Stimulated activated CD4-positive, alpha-beta T cell treated with anti-CD3 and anti-CD28 coated beads, Interleukin-12 subunit alpha, Interleukin-12 subunit beta, amount 100 ng/mL, for 48 hours (primary cell): ENCODE measurements around the gene DNAH7.
"Not testable (repeated sequence)": the region's sequence is repeated elsewhere in the genome, so short reads cannot be mapped to it uniquely, and the experiment has no call there.

ENCODE experiments used
- DNase-seq, 3 donors: peaks; one replicate each; pipeline ENCODE4 v3.0.0-alpha.2; 2020; ENCODE audit warnings: low read depth in 2 of 3, low spot score in 1 of 3

Gene DNAH7

DNA sequence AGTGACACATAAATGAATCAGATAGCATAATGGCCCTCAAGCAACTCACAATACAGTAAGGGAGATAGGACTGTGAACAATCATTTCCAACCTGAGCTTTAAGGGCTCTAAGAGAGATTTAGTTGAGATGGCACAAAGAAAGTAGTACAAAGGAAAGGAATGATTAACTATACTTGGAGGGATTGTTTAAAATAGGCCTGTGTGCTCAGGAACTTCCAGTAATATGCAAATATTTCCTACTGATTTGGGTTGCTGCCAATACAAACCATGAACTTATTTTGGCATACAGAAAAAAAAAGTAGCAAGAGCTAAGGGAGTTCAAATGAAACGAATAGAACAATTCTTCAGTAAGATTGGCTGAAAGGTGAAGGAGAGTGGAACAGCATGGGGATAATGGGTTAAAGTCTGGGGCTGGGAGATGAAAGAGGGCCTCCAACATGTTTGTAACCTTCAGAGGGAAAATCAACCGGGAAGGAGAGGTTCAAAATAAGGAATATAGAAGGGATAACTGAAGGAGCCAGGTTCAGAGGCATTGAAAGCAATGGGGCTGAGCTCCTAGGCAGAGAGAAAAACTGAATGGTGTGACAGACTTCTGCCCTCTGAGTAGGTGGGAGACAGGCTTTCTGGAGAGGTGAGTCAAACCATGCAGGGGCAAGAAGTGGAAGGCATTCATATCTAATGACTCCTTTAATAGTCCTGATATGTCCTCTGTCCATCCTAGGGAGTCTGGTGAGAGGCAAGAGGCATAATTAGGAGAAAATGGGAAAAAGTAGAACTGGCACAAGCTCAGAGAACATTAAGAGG, 83.5 kb downstream of the DNAH7 start:
- DNase-seq = no peak

DNA sequence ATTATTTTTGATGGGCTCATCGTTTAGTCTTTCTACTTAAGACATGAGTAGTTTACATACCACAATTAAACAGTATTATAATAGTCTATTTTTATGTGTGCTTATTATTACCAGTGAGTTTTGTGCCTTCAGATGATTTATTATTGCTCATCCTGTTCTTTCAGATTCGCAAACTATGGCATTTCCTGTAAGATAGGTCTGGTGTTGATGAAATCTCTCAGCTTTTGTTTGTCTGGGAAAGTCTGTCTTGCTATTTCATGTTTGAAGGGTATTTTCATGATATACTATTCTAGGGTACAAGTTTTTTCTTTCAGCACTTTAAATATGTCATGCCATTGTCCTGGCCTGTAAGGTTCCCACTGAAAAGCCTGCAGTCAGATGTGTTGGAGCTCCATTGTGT, 101.3 kb downstream of the DNAH7 start:
- no peak for DNase-seq

DNA sequence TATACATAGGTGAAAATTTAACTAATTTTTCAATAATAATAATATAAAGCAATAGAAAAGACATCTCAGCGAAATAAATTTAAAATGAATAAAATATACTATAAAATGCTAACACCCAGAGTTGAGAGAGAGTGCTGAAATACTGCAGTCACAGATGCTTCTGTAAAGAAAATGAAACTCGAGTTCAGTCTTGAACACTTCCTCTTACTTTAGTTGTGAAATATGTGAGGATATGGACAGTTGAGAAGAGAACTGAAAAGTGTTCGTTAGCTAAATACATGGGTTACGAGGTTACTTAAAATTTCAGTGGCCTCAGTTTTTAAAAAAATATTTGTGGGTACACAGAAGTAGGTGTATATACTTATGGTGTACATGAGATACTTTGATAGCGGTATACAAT, 106.8 kb downstream of the DNAH7 start:
- DNase-seq = no peak

DNA sequence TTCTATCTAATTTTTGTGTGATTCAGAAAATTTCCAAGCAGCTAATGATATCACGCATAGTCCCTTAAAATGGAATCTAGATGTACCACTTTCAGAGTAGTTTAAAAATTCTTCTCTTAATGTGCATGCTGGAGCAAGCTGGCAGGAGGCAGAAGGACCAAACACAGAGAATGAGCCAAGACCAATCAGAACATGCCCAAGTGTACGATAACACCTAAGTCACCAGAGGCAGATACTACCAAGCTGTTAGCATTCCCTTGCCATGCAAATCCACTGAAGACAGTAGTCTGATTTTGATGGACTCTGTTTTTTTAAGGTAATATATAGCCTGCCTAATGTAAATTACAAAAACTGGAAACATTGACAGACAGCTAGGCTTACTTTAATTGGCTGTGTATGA, 109.3 kb downstream of the DNAH7 start:
- no peak for DNase-seq

DNA sequence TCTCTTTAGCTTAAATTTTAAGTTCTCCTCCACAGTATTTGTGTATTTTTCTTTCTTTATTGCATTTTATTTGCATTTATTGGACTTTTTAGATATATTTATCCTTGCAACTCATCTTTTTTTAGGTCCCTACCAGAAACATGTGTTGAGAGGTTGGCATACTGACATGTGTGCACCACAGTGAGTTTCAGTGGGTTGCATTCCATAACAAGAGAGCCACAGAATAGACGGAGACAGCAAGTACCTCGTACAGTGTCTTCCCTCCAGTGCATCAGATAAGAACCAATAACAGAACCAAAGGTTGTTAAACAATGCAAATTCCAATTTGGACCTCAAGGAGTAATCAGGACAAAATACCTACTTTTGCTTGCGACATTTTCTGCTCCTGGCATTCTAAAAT, 111.9 kb downstream of the DNAH7 start:
- no peak for DNase-seq

DNA sequence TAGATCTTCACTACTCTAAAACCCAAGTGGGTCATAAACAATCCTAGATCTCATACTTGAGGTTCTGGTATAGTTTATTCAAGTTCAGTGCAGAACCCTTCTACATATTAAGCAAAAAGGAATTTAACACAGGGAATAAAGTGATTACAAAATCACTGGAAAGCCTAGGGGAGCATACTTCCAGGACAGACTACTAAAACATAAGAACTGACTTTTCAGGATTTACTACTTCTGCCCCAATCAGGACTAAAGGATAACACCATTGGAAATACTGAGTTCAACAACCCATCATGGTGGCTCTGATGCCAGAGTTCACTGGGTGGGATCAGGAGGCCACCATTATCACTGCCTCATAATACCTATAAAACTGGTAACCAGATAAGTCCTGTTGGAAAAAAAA, 123.6 kb downstream of the DNAH7 start:
- DNase-seq = no peak

DNA sequence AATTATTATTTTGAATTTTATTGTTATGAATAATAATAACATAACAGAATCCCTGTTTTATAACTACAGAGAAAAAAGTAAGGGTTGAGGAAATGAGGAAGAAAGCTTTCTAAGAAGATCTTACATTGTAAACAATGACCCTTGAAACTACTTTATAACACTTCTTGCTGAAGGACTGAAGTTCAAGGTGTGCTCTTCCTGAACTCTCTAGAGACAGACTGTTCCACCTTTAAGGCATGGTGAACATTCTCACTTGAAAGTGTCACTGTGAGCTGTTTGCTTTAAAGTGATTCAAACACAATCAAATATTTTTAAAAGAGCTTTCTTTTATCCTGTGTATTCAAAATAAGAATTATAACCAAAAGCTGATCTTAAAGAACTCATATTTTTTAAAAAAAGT, 131.5 kb downstream of the DNAH7 start:
- DNase-seq = no peak

DNA sequence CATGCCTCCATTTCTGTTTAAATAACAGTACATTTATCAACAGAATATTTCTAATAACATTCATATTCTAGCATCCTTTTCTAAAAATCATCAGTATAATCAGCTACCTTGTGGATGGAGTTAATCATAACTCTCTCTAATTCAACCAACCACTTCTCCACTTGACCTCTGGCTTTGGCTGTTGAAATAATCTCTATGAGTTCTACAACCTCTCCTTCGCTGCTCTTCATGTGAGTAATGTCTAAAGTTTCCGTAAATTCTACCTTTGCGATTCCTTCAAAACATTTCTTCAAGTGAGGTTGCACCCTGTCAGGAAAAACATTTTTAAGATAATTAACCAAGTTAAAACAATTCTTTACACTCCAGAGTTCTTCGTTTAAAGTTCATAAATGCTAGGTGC, 134.2 kb downstream of the DNAH7 start:
- DNase-seq = no peak

DNA sequence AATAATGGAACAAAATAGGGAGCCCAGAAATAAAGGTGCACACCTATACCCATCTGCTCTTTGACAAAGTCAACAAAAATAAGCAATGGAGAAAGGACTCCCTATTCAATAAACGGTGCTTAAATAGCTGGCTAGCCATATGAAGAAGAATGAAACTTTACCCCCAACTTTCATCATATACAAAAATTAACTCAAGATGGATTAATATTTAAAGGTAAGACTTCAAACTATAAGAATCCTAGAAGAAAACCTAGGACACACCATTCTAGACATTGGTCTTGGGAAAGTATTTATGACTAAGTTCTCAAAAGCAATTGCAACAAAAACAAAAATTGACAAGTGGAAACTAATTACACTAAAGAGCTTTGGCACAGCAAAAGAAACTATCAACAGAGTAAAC, 139.1 kb downstream of the DNAH7 start:
- no peak for DNase-seq

DNA sequence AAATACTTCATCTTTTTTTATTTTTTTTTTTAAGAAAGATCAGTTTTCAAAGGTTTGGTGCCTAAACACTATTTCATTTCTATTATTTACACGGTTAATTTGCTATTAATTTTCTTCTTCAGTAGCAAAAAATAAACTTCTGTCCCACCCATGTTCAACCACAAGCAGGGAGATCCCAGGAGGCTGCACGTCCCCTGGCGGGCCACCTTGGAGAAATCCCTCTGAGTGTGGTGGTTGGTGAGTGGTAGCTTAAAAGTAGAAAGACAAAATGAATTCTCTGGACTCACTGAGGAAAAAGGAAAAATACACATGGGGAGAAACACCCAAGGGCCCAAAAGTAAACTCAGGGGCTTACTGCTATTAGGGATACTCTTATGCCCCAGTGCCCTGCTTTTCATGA, 143.5 kb downstream of the DNAH7 start:
- no peak for DNase-seq

DNA sequence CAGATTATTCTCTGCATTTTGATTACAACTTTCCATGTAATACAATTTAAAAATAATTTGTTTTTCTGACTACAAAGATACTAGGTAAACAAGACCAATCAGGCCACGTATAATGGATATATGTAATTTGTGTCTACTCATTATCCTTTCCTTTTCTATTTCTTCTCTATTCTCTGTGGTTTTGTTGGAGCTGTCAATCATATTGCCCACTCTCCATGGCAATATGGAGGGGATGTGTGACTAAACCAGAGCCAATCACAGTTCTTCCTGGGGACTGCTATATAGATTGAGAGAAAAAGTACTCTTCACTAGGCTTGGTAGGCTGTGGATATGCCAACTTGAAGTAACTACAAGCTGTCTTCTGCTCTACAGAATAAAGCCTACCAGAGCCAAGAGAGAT, 144.7 kb downstream of the DNAH7 start:
- no peak for DNase-seq

DNA sequence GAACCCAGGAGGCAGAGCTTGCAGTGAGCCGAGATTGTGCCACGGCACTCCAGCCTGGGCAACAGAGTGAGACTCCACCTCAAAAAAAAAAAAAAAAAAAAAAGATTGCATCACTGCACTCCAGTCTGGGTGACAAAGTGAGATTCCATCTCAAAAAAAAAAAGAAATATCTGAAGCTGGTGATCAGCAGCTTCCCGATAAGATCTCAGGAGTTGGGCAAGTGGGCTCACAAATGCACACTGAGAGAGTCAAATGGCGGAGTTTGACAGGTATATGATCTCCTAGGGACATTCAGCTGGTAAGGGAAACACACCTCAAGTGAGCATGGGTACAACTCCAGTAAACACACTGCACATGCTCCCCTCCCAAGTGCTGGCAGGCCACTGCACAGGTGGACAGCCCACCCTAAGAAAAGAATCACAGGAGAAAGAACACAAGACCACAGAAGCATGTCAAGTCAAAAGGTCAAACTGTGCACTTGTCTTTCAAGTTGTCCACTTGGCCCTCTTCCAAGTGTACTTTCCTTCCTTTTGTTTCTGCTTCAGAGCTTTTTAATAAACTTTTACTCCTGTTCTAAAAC, 151.5 kb downstream of the DNAH7 start:
- not testable (repeated sequence) for DNase-seq

DNA sequence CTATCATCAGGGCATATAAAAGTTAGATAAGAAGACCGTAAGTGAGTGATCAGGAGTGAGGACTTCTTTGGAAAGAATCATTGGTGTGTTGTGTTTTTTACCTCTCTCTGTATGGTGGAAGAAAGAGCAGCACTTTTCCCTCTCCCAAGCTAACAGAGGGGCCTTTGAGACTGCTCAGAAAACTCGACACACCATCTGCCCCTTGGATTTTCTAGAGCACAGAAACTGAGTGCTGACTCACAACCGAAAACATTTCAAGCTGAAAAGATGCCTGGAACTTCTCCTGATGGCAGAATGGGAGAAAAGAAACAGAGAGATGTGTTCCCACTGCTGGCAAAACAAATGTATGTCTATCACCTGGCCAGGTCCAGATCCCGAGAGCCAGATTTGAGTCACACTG, 156.6 kb downstream of the DNAH7 start:
- no peak for DNase-seq

DNA sequence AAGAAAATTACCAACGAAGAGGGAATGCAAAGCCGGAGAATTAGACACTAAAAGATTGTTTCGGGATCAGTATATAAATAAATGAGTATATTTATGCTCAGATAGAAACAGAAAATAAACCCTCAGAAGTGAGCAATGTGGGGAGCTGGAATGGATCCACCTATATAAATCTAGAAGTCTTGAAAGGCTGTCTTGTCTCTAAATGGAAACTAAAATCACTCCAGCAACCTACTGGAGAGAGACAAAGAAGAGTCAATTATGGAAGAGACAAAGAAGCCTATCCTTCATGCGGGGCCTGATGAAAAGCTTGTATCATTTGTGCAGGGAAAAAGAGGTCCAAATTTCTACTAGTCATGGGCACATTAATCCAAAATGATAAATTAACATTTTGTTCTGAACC, 158.1 kb downstream of the DNAH7 start:
- DNase-seq = no peak

DNA sequence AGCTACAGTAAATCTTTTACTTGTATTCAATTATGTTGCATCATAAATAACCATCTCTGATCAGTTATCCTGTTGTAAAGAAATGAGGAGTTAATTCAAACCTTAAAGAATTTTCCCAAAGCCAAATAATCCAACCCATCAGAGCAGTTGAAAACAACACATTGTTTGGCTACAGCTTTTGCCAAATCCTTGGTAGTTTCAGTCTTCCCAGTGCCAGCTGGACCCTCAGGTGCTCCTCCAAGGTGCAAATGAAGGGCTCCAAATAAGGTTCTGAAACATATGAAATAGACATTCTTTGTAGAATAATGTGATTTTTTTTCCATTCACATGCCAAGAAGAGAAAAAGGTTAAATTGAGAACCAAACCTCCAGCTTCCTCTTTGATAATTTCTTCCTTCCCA, 158.7 kb downstream of the DNAH7 start:
- DNase-seq = no peak

DNA sequence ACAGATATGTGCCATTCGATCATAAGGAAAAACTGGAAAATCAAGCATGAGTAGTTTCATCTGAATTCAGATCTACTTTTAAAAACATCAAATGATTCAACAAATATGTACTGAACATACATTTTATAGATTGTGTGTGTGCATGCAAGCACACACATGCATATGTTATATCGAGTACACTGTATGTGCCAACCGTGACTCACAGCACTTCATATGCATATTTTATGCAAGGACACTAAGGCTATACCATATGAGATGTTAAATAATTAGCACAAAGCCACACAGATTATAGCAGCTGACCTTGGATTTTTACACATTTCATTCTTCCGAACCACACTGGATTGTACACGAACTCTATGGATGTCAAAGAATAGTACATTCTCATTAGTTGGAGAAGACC, 161.2 kb downstream of the DNAH7 start:
- no peak for DNase-seq

DNA sequence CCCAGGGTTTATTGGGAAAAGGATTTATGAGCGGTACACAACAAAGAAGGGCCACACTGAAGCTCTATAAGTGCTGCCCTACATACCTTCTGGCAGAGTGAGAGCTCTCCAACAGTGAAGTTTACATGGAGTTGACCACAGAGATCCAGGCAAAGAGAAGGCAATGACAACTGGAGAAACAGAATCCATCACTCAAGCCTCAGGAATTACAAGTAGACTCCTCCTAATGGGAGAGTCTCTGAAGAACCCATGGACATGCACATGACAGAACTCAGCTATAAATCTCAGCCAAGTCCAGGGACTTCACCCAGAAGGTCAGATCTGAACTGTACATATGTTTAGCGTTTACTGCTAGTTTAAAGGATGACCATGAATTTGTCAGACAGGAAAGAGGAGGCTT, 164.7 kb downstream of the DNAH7 start:
- DNase-seq = no peak

DNA sequence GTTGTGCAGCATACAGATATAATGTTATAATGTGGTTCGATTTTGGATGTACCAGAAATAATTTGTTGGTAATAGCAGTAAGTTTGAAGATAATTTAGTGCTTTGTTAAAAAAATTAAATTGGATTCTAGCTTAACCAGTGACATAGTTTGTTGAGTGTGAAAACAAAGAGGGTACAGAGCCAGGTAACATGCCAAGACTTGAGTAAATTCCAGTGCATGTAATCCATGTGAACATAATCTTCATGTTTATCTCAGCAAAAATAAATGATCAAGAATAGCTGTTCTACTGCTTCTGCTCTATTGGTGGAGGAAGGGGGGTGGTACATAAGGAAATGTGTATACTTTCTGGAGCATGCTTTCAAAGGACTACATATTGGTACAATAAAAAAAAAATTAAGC, 165.8 kb downstream of the DNAH7 start:
- no peak for DNase-seq

DNA sequence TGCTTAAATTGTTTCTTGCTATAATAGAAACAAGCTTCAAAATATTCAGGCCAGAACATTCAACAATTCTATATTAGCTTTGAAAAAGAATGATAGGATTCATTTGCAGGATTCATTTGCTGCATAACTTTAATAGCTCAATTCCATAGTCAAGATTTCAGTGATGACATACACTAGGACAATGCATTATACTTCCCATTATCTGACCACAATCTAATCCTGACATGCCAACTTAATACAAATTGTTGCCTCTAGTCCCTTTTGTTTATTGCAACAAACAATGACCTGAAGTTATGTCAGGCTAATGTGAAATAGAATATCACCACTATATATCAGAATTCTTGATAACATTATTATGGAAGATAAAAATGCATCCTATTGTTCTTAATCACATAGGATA, 169.4 kb downstream of the DNAH7 start:
- no peak for DNase-seq

DNA sequence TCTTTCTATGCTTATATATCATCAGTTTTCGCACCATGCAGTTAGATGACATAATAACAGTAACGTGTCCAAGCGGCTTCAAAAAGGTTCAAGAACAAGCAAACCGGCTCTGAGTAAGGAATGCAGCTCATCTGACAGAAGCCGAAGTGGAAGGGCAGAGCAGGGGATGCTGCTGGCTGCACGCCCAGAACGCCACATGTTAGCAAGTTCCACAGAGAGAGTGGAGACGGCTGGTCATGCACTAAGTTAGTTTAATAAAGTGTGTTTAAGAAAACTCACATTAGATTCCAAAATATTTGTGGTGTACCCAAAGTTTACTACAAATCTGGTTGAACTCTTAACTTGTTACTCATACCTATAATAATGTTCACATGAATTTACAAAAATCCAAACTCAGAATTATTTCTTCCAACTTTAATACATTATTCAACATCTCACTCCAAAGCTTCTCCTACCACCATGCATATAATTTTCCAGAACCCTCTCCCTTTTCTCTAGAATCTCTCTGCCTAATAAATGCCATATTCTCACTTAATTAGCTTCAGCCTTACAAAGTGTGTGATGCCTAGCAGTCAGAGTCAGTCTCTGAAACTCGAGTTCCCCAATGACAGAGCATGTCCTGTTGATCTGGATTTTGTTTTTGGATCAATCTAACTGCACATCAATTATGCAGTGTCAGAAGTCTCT, 170.0 kb downstream of the DNAH7 start:
- no peak for DNase-seq

DNA sequence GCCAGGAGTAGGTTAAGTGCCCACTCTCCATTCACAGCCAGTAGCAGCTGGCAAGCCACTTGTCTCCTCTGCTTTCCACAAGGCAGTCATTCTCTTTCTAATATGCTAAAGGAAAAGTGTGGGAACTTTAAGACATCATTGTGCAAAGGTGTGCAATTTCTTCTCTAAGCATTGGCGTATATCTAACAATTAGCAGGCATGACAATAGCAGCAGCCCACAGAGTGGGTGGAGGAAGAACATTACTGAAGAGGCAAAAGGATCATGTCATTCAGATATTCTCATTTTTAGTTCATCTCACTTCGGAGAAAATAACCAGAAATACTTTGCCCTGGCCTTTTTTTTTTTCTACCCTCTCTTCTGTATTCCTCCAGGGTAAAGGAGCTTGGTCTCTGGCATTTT, 177.6 kb downstream of the DNAH7 start:
- DNase-seq = no peak

DNA sequence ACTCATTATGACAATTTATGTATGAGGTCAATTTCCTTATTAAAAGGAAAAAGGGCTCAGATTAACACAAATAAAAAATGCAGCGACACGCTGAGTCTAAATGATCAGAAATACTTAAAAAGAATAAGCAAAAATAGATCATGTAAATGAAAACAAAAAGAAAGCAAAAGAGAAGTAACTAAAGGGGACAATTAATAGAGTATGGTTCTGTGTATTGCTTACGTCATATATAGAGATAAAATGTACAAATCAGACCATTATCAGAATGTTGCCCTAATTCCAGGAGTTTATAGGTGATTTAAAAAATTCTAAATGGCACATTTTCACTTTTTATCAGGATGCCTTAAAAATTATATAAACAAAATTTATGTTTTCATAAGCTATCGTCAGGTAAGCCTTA, 189.5 kb downstream of the DNAH7 start:
- no peak for DNase-seq

DNA sequence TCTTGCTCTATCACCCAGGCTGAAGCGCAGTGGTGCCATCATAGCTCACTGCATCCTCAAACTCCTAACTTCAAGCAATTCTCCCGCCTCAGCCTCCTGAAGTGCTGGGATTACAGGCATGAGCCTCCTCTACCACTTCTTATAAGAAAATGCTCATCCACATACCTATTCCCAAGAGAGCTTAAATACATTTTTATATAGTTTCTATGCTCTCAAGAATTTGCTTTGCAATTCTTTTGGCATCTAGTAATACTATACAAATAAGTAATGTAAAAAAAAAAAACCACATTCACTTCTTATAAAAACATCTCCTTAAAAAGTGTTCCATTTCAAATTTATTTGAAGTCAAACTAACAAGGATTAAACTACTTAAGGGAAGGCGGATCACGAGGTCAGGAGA, 197.3 kb downstream of the DNAH7 start:
- DNase-seq = no peak
